ENCODE results near the gene ATP10B. TPM values are rescaled to one million over a fixed set of nuclear protein-coding genes. Genes with fewer than 3 reads are reported as not detected.

ATP10B gene
- total RNA-seq, 2 donors from 2014 or later, result 0.99 TPM; not detected in 1

DNA sequence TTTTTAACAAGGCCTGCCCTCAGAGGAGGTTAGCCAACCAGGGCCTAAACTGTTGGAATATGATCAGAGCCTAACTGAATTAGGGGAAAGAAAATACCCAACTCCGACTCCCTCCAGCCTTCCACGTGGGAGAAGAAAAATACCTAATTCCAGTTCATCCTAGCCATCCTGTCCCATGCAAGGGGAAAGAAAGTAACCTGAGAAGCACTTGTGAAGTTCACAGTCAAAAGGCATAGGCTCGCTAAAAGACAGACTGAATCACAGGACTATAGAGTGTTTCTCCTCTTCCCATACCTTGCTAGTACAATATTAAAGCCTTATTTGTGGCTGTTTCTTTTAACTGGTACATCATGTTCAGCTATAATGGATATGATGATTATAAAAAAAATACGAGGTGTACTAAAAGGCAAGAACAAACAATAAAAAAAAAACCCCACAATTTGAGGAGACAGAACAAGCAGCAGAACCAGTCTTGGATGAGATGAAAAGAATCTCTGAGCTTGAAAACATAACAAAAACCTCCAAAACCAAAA lies 18.0 kb upstream of the ATP10B start:
- ATAC-seq (ENCODE audit: insufficient number of reproducible peaks, low FRiP score, low read depth), result no peak
- DNase-seq (ENCODE audit: low spot score), result no peak
- H3K4me3 ChIP-seq, result no peak overlapping the region
- no peaks in the 10 kb centered on the region for H3K9me3 ChIP-seq
- no peaks in the 10 kb centered on the region for H3K27me3 ChIP-seq (replicated peaks; ENCODE audit: insufficient read depth)
- no peaks in the 10 kb centered on the region for H3K36me3 ChIP-seq
- no peaks in the 10 kb centered on the region for H3K4me1 ChIP-seq (ENCODE audit: control insufficient read depth in 1 of 2, low read depth in 2 of 2)
- TF ChIP-seq, protein P1, sequence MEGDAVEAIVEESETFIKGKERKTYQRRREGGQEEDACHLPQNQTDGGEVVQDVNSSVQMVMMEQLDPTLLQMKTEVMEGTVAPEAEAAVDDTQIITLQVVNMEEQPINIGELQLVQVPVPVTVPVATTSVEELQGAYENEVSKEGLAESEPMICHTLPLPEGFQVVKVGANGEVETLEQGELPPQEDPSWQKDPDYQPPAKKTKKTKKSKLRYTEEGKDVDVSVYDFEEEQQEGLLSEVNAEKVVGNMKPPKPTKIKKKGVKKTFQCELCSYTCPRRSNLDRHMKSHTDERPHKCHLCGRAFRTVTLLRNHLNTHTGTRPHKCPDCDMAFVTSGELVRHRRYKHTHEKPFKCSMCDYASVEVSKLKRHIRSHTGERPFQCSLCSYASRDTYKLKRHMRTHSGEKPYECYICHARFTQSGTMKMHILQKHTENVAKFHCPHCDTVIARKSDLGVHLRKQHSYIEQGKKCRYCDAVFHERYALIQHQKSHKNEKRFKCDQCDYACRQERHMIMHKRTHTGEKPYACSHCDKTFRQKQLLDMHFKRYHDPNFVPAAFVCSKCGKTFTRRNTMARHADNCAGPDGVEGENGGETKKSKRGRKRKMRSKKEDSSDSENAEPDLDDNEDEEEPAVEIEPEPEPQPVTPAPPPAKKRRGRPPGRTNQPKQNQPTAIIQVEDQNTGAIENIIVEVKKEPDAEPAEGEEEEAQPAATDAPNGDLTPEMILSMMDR (IDR thresholded peaks at IDR 0.05), result no peak
- H3K27ac ChIP-seq, result no peak overlapping the region

DNA sequence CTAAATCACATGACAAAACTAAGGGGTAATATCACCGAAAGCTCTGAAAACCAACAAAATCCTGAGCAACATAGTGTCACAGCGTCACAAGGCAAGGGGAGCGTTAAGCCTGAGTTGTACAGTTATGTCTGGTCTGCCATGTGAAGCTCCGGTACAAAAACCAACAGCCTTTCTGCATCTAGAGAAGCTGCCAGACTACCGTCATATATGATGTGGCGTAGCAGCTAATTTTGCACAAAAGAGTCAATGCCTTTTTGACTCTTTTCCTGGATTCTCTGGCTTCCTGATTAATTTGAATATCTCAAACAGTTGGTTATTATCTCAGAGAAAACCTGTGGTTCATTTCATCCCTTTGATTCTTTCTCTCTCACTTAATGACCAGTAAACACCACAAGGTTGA lies 16.0 kb upstream of the ATP10B start:
- TF ChIP-seq, protein P1 (IDR thresholded peaks at IDR 0.05), result no peak
- H3K4me1 ChIP-seq (ENCODE audit: control insufficient read depth in 1 of 2, low read depth in 2 of 2), result no peaks in the 10 kb centered on the region
- no peaks in the 10 kb centered on the region for H3K36me3 ChIP-seq
- no peak overlapping the region for H3K4me3 ChIP-seq
- no peaks in the 10 kb centered on the region for H3K27me3 ChIP-seq (replicated peaks; ENCODE audit: insufficient read depth)
- ATAC-seq (ENCODE audit: insufficient number of reproducible peaks, low FRiP score, low read depth) (no peak), DNase-seq (ENCODE audit: low spot score) (no peak)
- H3K27ac ChIP-seq, result no peak overlapping the region
- H3K9me3 ChIP-seq, result no peaks in the 10 kb centered on the region

DNA sequence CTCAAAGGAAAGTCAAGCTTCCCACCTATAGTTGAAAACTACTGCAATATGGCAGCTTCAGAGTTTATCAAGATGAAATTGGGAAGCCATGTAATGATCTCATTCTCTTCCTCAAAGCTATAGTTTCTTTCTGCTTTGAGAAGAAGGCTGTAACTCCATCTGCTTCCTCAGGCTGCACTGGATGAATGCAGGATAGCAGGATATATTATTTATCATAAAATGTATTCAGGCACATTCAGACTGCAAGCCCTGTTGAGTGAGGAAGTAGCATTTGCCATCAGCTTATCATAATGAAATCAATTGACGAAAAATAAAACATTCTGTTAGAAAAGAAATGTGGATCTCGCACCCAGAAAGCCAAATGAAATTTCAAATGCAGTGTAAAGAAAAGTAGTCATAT lies 560 bp downstream of the ATP10B start:
- ATAC-seq (ENCODE audit: insufficient number of reproducible peaks, low FRiP score, low read depth) (no peak), DNase-seq (ENCODE audit: low spot score) (no peak)
- H3K27ac ChIP-seq, result no peak overlapping the region
- H3K9me3 ChIP-seq, result no peaks in the 10 kb centered on the region
- H3K4me3 ChIP-seq, result no peak overlapping the region
- TF ChIP-seq, protein P1 (IDR thresholded peaks at IDR 0.05), result no peak
- no peaks in the 10 kb centered on the region for H3K4me1 ChIP-seq (ENCODE audit: control insufficient read depth in 1 of 2, low read depth in 2 of 2)
- H3K27me3 ChIP-seq (replicated peaks; ENCODE audit: insufficient read depth), result no peaks in the 10 kb centered on the region
- H3K36me3 ChIP-seq, result no peaks in the 10 kb centered on the region

DNA sequence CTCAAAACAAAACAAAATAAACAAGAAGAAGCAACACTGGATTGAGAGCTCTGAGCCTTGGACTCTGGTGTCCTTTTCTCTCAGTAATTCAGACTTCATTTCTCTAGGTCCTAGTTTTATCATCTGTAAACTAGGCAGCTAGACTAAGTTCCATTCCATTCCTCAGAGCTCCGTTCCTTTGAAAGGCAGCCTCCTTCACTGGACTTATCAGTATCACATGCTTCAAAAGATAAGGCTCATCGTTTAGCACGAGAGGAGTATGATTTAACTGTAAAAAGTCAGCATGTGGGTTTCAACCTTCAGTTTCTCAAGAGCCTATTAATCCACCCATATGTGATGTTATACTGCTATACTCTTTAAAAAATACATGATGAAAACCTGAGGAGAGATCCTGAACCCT lies 1.6 kb downstream of the ATP10B start:
- no peak overlapping the region for H3K27ac ChIP-seq
- no peak for ATAC-seq (ENCODE audit: insufficient number of reproducible peaks, low FRiP score, low read depth)

DNA sequence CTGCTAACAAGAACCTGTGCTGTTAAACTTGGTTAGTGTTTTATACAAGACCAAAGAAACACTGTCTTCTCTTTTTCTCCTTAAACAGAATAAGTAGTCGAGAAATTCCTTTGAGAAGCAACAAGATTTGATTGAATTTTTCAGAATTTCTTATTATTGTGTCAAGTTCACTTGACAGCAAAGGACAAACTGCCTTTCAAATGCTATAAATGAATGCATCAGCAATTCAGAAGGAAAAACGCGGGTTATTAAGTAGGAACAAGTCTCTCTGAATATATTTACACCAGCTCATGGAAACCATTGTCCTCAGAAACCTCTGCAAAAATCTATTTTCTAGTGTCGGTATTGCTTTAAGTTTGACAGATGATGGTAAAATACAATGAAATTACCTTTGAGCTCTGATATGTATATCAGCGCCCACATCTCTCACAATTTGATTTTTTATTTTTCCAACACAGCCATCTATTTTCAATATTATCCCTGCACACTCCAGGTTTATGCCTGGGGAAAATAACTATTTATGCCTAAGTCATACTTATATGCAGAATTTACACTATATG lies 4.4 kb downstream of the ATP10B start:
- TF ChIP-seq, protein P1 (IDR thresholded peaks at IDR 0.05), result no peak
- no peaks in the 10 kb centered on the region for H3K36me3 ChIP-seq
- H3K27ac ChIP-seq, result no peak overlapping the region
- no peak for ATAC-seq (ENCODE audit: insufficient number of reproducible peaks, low FRiP score, low read depth)
- no peaks in the 10 kb centered on the region for H3K27me3 ChIP-seq (replicated peaks; ENCODE audit: insufficient read depth)
- H3K9me3 ChIP-seq, result no peaks in the 10 kb centered on the region
- DNase-seq (ENCODE audit: low spot score), result no peak
- no peak overlapping the region for H3K4me3 ChIP-seq
- no peaks in the 10 kb centered on the region for H3K4me1 ChIP-seq (ENCODE audit: control insufficient read depth in 1 of 2, low read depth in 2 of 2)

More for the DNA sequence above, 1.6 kb downstream of the ATP10B start:
- Histone ChIP-seq H3K4me3 (no peak overlapping the region), H3K4me1 (ENCODE audit: control insufficient read depth in 1 of 2, low read depth in 2 of 2) (no peaks in the 10 kb centered on the region), H3K27me3 (replicated peaks; ENCODE audit: insufficient read depth) (no peaks in the 10 kb centered on the region), H3K36me3 (no peaks in the 10 kb centered on the region), H3K9me3 (no peaks in the 10 kb centered on the region)
- no peak for DNase-seq (ENCODE audit: low spot score)
- TF ChIP-seq, protein P1 (IDR thresholded peaks at IDR 0.05), result no peak

Measured in thoracic aorta (tissue), 2 donors.